Measurements from ENCODE around the gene CMIP.

GRCh38 chr16:81489547-81490267 lies 45.1 kb downstream of the CMIP start:
- no peak for TF ChIP-seq CTCF (conservative IDR thresholded peaks at IDR 0.05; ENCODE audit: low read length)
- TF ChIP-seq EZH2phosphoT487 (IDR thresholded peaks at IDR 0.05; ENCODE audit: borderline replicate concordance) = no peak

Measured in Loucy (cell line).